HG03432 (cell line): Measurements from ENCODE around the gene SEZ6L.

ENCODE experiments used
- ATAC-seq: cut with Tn5 transposase; IDR thresholded peaks from one replicate; pipeline ENCODE4 v1.9.1; 2021; ENCODE audit warnings: mild to moderate bottlenecking, moderate library complexity; ENCODE audit not compliant: unreplicated experiment

The SEZ6L gene

DNA sequence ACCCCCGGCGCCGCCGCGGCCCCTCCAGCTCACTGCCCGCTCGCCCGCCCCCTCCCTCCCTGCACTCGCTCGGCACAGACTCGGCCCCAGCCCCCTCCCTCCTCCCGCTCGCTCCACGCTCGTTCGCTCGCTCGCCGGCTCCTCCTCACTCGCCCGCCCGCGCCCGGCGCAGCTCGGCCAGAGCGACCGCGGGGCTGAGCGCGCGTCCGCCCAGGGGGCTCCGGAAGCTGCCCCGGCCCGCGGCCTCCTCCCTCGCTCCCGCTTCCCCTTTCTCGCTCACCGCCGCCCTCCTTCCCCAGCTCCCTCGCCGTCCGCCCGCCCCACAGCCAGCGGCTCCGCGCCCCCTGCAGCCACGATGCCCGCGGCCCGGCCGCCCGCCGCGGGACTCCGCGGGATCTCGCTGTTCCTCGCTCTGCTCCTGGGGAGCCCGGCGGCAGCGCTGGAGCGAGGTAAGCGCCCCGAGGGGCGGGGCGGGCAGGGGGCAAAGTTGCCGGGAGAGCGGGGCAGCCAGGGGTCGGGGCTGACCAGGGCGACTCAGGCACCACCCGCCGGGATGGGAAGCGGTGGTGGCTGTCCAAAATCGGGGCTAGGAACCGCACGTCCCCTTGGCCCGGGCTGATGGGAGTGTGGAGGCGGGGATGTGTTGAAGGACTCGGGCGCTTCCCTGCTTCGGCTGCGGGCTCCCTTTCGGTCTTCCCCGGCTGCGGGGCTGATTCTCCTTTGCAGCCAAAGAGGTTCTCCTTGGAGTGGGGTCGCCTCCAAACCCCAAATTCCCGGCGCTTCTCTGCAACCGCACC is at the start of gene SEZ6L:
TSS of gene SEZ6L (plus strand) at position 148 of the 797 bp plus-strand sequence. CDS start at position 356, 208 bp downstream.
- ATAC-seq: no peak

DNA sequence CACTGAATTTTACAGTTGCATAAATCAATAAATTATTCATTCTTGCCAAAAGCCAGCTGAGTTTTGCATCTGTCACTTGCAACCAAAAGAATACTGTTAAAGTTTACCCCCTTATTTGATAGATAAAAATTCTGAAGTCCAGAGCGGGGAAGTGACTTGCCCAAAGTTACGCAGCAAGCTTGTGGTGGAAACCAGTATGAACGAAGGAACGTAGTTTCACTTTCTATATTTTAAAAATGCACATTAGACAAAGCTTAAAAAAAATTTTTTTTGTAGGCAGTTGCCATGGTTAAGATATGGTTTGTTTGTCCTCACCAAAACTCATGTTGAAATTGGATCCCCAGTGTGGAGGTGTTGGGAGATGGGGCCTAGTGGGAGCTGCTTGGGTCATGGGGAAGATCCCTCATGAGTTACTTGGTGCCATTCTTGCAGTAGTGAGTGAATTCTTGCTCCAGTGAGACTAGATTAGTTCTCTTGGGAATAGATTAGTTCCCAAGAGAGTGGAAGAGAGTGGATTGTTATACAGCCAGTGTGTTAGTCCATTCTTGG is 46.3 kb upstream of the SEZ6L start:
- no peak for ATAC-seq

DNA sequence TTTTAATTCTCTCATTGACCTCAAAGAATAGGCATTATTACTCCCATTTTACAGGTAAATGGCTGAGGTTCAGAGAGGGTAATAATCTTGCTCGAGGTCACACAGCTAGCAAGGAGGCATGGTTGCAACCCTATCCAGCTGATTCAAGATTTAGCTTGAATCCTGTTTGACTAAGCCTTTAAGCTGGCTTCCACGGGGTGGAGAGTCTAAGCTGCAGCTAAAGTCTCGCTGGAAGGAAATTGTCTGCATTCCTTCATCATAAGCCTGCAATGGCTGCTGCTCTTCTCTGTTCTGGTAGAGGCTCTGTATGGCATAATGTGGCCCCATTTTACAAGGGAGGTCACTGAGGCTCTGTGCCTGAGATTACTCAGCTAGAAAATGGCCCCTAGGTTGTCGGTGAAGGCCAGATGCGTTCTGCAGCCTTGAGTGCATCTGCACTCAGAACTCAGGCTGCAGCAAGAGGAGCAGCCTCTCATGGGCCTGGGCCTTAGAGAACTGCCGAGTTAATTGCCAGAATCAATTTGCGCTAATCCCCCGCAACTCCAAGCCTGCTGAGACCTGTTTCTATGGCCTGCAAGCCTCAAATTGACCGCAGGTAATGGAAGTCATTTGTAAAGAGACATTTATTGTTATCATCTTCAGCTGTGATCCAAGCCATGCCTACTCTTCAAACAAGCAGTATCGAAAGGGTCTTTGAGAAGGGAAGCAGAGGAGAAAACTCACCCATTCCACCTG is 44.1 kb upstream of the SEZ6L start:
- ATAC-seq: no peak

DNA sequence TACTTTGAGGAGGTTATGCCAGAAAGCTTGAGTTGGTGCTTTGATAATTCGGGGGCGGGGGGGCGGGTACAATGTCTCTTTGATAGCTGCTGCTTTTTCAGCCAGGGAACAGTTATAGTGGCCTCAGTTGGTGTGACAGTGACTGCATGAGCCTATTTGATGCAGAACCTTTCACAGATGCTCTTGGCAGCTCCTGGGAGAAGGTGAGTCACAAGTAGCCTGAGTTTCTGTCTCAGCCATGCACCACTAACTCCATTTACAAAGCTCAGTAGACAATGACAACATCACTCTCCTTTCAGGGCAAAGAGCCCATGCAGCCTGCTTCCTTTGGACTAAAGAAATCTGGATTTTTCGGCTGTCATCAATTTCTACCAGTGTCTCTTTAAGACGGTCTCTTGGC is 42.1 kb upstream of the SEZ6L start:
- no peak for ATAC-seq

DNA sequence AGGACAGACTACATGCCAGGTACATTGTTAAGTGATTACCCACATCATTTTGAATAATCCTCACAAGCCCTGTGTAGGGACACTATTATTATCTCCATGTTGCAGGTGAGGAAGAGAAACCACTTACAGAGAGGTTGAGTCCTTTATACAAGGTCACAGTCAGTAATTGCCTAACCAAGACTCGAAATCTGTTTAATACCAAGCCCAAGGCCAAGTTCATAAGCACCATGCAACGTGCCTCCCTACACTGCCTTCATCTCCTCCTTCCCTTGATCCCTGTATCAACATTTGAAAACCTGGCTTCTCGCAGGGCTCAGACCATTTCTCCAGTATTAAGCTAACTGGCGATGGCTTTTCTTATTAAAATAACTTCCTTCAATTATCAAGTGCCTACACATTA is 41.7 kb upstream of the SEZ6L start:
- ATAC-seq: no peak

DNA sequence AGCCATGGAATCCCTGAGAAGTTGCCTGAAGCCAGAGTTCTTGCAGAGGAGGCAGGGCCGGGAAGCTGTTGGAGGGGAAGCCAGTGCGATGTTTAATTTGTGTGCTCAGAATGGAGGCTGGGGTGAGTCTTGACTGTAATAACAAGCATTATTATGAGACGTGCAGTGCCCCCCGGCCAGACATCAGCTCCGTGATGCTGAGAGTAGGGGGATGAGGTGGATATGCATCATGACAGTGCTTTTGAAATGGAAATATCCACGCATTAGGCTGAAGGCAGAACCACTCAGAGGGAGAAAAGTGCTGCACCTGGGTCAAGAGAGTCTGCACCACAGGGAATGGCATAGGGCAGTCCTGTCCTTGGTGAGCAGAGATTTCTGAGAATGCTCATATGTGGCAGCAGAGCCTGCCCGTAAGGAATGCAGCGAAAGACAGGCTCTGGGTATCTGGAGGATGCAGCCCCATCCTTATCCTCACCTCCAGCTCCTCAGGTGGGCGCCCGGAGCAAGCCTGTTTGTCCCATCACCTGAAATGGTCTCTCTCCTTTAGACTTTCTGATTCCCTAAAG is 37.6 kb upstream of the SEZ6L start:
- ATAC-seq: no peak

DNA sequence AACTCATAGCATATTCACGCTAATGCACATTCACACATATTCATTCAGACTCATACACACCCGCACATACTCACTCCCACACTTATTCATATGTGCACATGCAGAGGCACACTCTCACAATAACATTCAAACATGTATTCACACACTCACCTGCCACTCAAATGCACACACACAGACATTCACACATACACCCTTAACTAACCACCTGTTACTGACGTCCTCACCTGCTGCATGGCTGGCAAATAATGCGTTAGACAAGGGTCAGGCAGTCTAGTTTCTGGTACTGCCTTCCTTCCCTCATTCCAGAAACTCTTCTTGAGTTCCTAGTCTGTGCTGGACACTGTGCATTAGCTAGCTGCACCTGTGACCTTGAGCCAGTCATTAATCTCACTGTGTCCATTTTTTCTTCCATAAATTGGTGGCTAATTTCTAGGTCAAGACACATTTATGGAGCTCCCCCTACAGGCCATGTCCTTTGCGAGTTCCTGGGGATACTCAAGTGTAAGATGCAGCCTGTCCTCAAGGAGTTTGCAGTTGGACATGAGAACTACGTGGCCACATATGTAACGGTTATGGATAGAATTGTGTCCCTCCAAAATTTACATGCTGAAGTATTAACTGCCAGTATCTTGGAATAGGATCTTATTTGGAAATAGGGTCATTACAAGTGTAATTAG is 34.5 kb upstream of the SEZ6L start:
- no peak for ATAC-seq

DNA sequence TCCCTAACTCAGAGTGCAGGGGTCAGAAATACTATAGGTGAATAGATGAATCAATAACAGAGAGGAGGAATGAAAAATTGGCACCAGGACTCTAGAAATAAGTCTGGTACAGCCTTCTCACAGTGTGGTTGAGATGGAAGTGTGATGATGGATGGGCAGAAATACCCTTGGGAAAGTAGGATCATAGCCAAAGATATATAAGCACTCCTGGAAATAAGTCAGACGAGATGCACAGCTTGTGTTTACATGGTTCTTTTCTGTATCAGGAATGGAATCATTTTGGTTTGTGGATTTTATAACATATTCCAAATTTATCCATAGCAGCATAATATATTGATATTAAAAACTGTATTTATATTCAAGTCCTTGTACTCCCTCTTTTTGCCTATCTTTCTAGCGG is 33.5 kb upstream of the SEZ6L start:
- no peak for ATAC-seq

DNA sequence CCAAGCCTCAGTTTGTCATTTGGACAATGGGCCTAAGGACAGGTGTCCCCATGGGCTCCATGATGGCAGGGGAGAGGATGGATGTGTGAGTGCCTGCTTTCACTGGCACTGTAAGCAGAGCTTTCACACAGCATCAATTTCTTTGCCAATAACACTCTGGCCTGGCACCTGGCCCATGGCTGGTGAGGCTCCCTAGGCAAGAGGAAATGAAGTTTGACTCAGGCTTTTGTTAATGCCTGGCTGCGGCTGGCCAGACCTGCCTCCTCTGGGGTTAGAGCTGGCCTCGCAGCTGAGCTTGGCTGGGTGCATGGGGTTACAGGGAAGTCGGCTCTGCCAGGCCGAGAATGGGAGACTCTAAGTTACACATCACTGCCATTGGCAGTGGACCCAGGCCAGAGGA is 30.0 kb upstream of the SEZ6L start:
- ATAC-seq: no peak

DNA sequence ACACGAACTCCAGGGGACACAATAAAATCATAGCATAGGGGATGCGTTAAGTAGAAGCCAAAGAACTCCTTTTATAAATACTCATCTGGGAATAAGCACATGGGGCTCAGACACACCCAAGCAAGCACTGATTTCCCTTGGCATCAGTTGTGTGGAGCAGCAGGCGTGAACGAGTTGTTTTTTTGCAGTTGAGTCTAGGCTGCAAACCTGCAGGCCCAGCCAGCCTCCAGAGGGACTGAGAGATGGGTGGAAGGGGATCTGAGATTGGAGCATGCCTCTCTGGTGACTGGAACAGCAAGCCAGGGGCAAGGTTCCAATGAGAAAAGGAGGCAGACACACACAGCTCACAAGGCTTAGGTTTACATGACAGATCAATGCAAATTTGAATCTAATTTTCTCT is 27.4 kb upstream of the SEZ6L start:
- no peak for ATAC-seq

DNA sequence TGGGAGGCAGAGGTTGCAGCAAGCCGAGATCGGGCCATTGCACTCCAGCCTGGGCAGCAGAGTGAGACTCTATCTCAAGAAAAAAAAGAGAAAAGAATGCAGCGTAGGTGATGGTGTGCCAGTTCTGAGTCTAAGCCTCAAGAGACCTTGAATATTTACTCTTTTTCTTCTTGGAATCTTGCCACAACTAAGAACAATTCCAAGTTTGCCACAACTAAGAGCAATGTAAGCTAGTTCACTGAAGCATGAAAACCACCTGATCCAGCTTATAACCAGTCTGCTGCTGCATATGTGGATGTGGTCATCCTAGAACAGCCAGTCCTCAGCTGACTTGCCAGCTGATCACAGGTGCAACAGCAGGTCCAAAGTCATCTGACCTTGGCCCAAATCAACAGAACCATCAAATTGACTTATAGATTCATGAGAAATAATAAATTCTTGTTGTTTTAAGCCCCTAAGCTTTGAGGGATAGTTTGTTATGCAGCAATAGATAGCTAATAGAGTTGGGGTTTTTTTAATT is 25.4 kb upstream of the SEZ6L start:
- ATAC-seq: no peak

DNA sequence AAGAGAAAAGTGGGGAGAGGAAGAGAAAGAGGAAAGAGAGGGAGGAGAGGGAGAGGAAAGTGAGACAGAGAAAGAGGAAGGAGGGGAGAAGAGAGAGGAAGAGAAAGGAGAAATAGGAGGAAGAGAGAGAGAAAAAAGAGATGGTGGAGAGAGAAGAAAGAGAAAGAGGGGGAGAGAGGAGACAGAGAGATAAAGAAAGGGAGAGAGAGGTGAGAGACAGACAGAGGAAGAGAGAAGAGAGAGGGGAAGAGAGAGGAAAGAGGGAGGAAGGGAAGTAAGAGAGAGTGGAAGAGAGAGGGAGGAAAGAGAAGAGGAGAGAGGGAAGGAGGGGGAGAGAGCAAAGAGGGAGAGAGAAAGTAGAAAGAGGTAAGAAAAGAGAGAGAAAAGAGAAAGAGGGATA is 9.4 kb upstream of the SEZ6L start:
- no peak for ATAC-seq

DNA sequence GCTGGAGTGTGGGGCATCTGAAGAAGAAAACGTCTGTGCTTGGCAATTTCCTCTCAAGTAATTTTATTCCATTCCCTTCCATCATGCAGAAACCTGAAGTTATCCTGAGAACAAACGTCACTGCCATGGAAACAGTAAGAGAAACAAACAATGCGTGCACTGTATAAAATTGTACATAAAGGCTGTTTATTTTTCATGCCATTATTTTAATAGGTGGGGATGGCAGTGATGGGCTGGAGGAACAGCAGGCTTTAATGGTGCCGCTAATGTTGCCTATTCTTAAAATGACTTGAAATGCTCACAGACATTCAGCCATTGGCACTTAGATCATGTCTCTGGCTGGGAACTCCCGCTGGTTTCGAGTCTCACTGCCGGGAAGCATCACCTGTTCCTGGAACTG is 7.5 kb upstream of the SEZ6L start:
- no peak for ATAC-seq

DNA sequence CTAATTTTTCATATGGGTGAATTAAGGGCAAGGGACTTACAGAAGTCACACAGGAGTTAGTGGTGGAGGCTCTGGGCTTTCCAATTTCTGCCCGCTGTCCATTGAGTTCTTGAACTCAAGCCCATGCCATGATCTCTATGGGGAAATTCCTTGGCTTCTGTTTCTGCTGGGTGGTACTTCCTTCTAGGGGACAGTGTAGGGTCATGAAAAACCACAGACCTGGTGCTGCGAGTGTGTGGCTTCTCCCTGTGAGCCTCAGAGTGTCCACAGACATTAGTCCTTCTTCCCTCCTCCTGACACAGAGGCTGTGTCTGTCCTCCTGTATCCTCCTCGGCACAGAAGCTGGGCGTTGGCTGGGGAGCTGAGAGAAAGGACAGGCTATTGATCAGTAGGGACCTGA is 6.3 kb upstream of the SEZ6L start:
- ATAC-seq: no peak

DNA sequence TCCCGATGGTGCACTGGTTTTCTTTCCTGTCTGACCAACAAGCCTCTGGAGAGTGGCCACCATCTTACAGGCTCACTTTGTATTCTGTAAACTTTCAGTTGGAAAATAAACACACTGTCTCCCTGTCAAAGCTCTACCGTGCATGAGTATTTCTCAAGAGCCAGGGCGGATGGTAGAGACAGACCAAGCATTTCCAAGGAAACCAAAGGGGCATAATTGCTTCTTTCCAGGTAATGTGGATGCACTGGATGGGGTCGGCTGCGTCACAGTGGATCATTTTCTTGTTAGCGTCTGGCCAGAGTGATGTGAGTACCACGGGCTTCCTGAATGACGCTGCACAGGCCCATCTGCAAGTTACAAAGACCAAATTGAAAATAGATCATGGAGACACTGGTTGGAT is 5.1 kb upstream of the SEZ6L start:
- no peak for ATAC-seq

DNA sequence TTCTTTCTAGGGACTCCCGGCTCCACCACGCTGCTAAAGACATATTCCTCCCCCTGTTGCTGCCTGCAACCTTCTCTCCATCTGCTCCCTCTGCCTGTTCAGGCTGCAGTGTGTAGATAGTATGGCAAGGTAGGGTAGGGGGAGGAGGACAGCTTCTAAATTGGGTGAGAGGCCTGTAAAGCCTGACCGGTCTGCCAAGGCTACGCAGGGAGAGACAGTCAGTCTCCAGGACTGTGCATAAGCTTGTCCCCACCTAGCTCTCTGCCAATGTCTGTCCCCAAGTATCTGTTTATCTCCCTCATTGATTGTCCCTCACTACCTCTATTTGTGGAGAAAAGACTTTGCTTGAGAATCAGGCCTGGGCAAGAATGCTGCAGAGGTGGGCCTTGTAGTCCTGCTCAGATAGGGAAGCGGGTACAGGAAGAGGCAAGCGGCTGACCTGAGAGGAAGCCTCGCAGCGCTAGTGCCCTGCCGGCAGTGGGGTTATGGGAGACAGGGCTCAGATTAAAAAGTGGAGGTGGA is 871 bp upstream of the SEZ6L start:
- ATAC-seq: no peak

DNA sequence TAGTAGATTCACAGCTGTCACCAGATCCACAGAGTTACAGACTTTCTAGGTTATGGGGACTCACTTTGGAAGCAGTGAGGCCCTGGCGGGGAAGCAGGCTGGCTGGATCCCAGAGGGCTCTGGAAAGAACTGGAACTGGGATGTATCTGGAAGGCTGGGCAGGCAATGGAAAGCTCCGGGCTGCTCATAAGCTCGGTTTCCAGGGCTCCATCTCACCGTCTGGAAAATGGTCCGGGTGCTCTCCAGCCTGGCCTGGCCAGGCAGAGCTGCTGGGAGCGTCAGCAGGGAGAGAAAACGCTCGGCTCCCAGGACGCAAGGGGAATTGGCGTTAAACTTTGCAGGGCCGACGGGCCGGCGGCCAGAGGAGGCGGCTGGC is 335 bp upstream of the SEZ6L start:
- ATAC-seq: no peak

DNA sequence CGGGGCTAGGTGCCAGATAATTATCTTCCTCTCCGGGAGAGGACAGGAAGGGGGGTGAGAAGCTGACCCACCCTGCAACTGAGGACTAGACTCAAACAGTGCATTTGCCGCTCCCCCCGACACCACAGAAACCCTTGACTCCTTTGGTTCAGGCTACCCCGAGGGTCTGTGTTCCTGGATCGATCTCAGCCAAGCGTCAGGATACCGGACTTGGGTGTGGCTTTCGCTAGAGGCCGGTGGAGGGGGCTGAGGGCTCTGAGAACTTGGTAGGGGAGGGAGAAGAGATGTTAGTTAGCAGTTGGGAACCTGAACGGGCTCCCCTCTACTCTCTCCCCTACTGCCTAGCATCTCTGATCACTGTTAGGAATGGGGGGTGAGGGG is 840 bp downstream of the SEZ6L start:
- ATAC-seq: no peak

DNA sequence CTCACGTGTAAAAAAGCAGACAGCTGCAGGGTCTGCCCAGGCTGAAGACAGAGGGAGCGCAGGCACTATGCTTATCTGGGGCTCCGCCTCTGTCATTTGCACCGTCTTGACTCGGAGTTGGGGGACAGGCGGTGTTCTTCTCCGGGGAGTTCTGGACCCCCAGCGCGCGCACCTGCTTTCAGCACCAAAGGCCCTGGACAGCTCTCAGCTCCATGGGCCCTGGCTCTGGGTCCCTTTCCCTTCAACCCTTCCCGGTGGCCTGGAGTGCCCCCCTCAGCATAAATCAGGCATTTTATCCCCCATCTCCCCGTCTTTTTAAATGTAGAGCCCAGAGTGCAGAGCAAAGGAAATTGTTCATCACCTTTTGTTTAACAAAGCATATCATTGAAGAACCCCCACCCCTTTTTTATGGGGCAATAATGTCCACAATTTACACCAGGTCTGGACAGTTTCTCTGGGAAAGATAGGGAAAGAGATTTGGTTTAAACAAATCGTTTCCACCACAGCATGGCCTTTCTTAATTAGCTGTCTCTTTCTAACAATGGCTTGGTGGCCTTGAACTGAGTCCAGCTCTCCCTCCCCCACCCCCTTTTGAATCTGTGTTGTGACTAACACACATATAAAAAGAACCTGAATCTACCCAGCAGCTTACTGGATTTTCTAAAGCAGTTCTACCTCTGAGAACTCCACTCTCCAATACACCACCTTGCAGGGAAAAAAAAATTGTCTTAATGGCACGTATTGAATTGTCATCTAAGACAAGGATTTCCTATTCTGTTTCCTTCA is 1.7 kb downstream of the SEZ6L start:
- no peak for ATAC-seq

DNA sequence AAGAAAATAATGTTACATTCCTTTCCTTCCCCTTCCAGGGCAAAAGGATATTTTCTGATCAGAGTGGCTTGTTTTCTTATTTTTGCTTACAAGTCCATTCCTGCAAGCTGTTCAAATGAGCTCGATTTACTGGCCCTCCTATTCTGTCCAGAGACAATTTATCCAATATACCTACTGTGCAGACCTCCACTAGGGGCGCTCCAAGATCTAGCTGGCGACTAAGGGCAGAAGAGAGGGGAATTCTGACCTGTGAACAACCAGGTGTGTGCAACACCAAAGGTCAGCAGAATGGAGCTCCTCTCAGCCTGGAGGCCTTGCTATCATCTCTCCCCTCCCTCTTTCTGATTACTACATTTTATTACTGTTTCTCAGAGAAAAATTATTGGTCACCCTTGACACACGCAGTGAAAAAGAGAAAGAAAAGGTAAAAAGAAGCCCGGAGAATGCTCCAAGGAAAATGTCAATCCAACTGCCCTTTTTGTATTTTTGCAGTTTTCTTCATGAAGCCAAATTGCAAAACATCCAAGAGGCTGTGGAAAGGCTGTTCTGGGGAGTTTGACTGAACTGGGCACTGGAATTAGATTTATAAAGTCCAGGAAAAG is 3.2 kb downstream of the SEZ6L start:
- no peak for ATAC-seq
